ENCODE data around the gene PANK1.
"Not testable (repeated sequence)": the region's sequence is repeated elsewhere in the genome, so short reads cannot be mapped to it uniquely, and the experiment has no call there.

The PANK1 gene

GRCh38 chr10:89651916-89652573 is 7.0 kb upstream of the PANK1 start:
- no peak for DNase-seq

DNA sequence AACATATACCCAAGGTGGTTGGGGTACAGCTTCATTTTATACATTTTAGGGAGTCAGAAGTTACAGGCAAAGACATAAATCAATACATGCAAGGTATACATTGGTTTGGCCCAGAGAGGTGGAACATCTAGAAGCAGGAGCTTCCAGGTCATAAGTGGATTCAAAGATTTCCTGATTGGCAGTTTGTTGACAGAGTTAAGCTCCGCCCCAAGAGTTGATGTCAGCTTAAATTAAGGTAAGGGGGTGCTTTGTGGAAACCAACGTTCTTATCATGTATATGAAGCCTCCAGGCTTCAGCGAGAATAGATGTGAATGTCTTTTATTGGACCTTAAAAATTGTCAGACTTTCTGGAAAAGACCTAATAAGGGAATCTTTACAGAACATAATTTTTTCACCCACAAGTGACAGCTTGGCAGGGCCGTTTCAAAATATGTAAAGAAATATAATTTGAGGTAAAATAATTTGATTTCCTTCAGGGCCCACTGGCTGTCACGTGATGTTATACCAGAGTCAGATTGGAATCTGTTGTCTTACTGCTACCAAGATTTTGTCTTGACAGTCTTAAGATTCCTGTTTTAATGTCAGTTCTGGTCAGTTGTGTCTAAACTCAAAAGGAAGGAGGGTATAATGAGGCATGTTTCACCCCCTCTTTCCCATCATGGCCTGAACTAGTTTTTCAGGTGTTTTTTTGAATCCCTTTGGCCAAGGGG is 6.3 kb upstream of the PANK1 start:
- DNase-seq = no peak

- no peak for DNase-seq
Observed at GRCh38 chr10:89649051-89649450, 4.0 kb upstream of the PANK1 start.

- no peak for DNase-seq
Observed at GRCh38 chr10:89648074-89648473, 3.0 kb upstream of the PANK1 start.

DNA sequence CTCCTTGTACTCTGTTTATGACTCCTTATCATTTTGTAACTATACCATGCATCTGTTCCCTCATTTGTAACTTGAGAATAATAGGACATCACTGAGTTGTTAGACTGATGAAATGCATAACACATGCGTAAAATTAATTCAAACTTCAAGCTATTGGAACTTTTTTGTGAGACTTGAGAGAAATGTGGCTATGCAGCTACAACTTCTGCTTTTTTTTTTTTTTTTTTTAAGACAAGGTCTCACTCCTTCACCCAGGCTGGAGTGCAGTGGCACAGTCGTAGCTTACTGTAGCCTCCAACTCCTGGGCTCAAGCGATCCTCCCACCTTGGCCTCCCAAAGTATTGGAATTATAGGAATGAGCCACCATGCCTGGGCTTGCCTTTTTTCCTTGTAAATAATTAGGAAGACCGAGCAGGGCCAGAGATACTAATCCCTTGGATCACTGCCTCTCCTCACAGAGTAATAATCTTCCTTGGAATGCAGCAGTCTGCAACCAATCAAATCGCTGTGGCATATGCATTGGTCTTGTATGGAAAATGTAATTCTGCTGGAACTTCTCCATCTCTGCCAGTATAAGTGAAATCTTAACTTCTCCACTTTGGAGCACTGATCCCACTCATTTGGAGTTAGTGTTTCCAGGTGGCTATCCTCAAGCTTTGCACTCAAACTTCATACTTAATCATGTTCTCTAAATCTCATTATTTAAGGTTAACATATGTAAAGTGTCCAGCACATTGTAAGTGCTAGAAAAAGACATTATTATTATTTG is 2.0 kb upstream of the PANK1 start:
- DNase-seq = no peak

DNA sequence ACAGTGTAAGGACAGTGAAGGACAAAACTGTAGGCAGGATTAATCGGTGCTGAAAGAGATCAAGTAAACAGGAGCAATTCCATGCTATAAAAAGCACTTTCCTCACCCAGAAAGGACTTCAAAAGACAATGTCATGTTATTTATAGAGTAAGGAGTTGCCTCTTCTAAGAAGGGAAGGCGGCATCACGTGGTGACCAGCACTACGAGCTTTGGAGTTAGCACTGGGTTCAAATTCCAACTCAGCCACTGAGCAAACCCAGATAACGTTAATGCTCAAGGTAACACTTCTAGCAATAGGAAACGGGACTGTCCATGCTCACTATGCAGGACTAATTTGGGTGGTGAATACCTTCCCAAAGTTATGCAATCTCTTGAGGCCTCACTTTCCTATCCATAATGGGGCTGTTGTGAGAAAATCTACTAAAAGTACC is 715 bp upstream of the PANK1 start:
- no peak for DNase-seq

GRCh38 chr10:89644691-89644966 is 413 bp downstream of the PANK1 start:
- no peak for DNase-seq

DNA sequence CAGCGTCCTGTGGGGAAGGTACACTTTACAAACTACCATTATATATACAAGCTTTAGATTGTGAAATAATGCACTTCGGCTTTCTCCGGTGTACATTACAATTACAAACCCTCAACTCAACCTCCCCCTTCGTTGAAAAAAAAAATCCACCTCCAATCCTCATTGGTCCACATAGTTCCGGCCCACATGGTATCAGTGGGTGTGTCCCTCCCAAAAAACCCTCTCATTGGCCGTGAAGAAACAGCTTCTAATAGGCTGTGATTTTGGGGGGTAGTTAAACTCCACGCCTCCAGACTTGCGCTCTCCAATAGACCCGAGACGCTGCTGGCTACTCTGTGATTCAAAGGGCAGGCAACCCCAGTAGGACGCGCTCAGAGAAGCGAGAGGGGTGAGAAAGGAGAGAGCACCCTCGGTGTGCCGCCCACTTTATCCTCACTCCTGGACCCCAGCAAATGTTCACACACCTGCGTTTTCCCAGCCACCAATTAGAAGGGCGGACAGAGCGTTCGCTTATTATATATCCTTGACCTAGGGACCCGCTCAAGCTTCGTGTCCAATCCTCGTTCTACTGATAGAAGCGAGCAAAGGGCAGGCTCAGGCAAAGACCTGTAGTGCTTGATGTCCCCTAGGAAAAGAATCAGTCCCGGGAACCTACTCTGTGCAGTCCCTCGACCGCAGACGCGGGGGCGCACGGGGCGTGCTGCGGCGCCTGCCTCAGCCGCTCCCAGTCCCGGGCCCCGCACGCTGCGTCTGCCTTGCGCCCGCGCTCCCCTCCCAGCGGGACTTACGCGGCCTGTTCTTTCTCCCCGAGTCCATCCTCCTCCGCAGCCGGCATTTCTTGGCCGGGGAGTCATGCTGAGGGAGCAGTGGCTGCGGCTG is 991 bp downstream of the PANK1 start:
- DNase-seq = peak; percentile 72

- DNase-seq = no peak
Observed at GRCh38 chr10:89643431-89643811, 1.6 kb downstream of the PANK1 start.

- no peak for DNase-seq
Observed at GRCh38 chr10:89642193-89642592, 2.8 kb downstream of the PANK1 start.

DNA sequence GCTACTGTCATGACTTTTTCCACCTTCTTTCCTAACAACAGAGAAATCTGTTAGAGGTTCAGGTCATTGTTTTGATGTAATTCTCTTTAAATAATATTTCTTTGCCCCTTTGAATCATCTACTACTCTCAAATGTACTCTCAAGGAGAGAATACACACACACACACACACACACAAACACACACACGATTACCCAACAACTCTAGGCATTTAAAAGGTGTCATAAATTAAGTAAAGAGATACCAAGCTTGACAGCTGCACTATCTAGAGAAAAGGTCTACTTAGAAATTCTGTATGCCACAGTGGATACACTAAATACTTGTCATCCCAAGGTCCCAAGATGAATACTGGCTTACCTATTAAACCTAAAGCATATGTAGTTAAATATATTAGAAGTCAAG is 4.8 kb downstream of the PANK1 start:
- DNase-seq = no peak

- DNase-seq = no peak
Observed at GRCh38 chr10:89639326-89639725, 5.7 kb downstream of the PANK1 start.

DNA sequence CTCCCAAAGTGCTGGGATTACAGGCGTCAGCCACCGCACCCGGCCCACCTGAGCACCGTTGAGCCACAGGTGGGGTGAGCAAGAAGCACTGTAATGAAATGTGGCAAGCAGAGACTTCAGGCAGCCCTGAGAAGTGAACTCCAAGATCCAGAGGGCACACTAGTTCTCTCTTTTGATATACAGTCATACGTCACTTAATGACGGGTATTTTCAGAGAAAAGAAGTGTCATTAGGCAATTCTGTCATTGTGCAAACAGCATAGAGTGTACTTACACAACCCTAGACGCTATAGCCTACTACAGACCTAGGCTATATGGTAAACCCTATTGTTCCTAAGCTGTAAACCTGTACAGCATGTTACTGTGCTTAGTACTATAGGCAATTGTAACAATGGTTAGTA is 7.9 kb downstream of the PANK1 start:
- no peak for DNase-seq

- DNase-seq = no peak
Observed at GRCh38 chr10:89634637-89635036, 10.4 kb downstream of the PANK1 start.

- no peak for DNase-seq
Observed at GRCh38 chr10:89633484-89633883, 11.6 kb downstream of the PANK1 start.

DNA sequence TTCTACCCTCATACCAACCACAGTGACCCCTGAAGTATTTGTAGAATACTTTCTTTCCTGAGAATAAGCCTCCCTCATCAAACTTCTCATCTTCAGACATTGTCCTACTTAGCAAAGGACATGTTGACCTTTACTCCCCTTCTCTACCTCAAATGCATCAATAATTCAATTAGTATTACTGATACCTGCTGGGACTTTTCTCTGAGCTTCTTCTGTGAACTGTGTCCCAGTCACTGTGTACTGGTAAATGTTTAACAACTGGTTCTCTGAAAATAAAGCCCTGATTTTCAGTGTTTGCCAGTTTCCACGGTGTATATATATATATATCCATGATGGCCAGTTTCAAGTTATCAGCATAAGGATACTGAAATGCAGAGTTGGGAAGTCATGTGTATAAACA is 12.2 kb downstream of the PANK1 start:
- no peak for DNase-seq

GRCh38 chr10:89627830-89628229 is 17.2 kb downstream of the PANK1 start:
- no peak for DNase-seq

DNA sequence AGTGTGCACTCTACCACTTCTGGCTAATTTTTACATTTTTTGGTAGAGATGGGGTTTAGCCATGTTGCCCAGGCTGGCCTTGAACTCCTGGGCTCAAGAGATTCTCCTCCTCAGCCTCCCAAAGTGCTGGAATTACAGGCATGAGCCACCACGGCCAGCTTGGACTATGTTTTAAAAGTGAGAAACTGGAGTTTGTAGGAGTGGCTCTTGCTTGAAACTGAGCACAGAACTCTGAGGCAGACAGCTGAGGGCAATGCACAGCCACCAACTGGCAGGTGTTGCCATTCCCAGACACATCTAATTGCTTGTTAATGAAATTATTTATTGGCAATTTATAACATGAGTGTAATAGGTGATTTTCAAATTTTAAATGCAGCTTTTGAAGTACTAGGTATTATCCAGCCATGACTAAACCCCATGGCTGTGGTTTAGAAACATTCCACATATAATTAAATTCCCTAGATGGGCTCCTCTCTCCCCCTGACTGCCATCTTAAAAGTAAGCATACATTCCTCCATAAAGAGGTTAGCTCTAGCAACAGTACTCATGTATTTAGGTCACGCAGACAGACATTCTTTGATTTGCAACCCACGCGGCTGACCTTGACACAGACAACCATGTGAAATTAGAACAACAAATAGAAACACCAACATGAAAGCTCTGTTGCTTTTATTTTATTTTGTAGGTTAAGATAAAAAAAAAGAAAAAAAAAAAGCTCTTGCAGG is 19.8 kb downstream of the PANK1 start:
- no peak for DNase-seq

GRCh38 chr10:89624020-89624419 is 21.0 kb downstream of the PANK1 start:
- DNase-seq = no peak

DNA sequence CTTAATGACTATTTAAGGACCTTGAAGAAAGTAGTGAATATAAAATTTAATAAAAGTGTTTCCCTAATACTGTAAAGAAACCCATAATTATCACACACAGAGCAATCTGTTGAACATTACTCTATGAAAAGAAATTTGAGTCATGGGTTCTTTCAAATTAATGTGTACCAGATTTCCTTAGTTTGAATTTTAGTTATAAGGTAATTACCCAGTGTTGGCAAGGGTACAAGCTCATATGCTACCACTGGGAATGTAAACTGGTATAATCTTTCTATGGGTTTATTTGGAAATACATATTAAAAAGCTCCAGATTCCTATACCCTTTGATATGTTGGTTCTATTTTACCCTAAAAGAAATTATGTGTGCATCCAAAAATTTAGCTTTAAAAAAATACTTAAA is 22.9 kb downstream of the PANK1 start:
- no peak for DNase-seq

- no peak for DNase-seq
Observed at GRCh38 chr10:89621438-89621837, 23.6 kb downstream of the PANK1 start.

DNA sequence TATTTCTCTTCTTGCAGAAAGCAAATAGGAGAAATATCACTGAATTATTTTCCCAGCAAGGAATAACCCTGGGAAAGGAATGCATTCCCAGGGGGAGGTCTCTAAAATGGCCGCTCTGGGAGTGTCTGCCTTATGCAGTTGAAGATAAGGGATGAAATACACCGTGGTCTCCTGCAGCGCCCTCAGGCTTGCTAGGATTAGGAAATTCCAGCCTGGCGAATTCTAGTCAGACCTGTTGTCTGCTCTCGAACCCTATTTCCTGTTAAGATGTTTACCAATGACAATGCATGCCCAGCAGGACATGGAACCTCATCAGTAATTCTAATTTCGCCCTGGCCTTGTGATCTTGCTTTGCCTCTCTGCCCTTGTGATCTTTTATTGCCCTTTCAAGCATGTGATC is 24.7 kb downstream of the PANK1 start:
- not testable (repeated sequence) for DNase-seq

GRCh38 chr10:89615824-89616223 is 29.2 kb downstream of the PANK1 start:
- DNase-seq = no peak
